NCI-H1436 (cell line): ENCODE results near the gene NCOA5.

Source experiments
- DNase-seq: peaks from one replicate; lab custom pipeline; 2025; lab: John Stamatoyannopoulos, UW

Gene NCOA5

DNA sequence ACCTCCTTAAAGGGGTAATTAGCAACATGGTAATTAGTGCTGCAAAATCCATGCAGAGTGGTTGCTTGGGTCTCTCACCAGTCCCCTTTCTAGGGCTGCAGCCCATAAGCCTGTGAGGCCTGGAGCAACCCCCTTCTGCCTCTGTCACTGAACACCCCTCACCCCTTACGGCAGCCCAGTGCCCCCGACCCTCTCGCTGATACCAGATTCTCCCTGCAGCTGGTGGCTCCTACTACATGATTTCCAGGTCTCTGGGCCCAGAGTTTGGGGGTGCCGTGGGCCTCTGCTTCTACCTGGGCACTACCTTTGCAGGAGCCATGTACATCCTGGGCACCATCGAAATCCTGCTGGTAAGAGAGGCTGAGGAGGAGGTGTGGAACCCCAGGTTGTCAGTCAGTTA lies 52.7 kb downstream of the NCOA5 start:
- DNase-seq, result no peak

GRCh38 chr20:46036370-46036769 lies 53.4 kb downstream of the NCOA5 start:
- no peak for DNase-seq

DNA sequence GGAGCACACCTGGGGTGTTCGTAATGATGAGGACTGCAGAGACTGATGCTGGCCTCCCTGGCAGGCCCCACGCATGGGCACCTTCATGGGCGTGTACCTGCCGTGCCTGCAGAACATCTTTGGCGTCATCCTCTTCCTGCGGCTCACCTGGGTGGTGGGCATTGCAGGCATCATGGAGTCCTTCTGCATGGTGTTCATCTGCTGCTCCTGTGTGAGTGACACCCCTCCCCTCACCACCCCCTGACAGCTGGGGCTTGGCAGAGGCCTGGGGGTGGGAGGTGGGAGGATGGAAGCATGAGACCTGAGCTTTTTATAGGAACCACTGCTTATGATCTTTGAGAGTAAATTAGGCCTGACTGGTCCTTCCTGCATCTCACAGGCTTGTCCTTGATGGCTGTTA lies 54.0 kb downstream of the NCOA5 start:
- no peak for DNase-seq

DNA sequence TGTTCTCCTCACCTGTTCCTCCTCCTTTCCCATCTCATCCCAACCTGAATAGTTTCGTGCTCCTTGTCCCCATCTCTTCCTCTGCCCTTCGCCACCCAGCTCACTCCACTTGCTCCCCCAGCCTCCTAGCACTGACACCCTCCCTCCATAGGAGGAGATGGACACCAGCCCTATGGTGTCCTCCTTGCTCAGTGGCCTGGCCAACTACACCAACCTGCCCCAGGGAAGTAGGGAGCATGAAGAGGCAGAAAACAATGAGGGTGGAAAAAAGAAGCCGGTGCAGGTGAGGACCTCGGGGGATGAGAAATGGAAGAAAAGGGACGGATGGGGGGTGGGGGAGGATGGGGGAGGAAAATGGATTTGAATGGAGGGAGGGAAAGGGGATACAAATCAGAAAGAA lies 54.5 kb downstream of the NCOA5 start:
- DNase-seq, result no peak

GRCh38 chr20:46034039-46034438 lies 55.7 kb downstream of the NCOA5 start:
- no peak for DNase-seq

- peak; percentile 88 for DNase-seq
Measured at GRCh38 chr20:46031701-46032254, 58.0 kb downstream of the NCOA5 start.

DNA sequence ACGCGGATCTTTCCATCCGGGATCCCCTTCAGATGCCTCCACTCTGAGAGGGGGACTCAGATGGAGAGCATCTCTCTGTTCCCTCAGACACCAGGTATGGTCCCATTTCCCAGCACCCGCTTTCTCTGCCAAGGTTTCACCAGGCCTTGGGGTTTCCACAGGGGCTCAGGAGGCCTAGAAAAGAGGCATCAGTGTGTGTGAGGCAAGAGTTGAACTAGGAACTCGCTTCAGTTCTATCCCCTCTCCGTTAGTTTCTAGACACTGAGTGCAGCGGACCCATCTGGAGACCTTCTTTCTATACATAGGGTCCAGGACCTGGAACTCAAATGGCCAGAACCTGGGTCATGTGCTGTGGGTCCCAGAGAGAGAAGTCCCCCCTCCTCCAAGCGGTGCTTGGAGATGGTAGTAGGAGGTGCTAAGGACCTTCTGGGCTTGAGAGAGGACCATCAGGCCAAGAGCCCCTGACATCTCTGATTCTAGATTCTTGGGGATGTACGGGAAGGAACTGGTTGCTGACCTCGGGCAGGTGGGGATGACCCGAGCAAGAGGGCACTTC lies 58.7 kb downstream of the NCOA5 start:
- DNase-seq, result no peak

DNA sequence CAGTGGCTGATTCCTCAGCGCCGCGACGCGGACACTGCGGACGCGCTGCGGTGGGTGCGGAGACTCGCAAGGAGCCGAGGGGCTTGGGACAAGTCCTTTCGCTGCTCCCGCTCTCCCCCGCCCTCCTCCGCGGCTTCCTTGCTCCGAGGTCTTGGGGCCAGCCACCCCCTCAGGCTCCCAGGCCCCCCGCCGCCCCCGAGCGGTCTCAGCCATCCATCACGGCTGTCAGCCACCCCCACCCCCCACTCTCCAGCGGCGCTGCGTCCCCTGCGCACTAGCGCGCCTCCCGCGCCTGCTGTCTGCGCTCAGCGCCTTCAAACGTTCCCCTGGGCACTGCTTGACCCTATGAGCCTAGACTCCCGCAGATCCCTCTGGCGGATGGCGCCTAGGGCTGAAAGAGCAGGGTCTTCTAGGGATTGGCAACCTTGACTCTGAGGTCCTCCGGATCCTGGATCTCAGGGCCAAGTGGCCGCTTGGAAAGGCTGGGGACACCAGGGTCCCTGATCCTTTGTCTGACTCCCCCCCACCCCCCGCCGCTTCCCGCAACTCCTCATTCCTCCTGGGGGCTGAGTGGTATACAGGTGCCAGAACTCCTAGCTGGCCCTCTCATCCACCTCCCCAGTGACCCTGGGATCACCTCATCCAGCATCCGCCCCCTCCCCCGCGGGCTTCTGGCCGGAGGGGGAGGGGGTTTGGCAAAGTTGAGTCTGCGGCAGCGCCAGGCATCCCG lies 59.3 kb downstream of the NCOA5 start:
- no peak for DNase-seq

- DNase-seq, result no peak
Measured at GRCh38 chr20:46028772-46029371, 60.9 kb downstream of the NCOA5 start, which contains the start of gene SLC12A5. SLC12A5 (plus strand) TSS chr20:46029215; CDS start chr20:46029345, 130 bp downstream.

DNA sequence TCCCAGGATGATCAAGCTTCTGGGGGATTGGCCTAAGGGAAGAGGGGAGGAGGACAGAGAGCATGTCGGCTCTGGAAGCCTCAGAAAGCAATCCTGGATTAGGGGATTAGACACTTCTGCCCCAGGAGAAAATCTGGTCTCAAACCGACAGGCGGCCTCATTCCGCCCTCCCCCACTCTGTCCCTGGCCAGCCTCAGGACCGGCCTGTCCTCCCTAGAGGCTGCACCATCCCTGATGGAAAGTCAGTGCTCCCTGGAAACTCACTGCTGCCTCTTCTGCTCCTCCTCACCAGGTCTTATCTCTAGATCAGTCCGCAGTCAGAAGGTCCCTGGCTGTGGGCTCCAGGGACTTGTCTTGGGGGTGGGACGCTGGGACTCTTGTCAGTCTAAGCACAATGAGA lies 61.7 kb downstream of the NCOA5 start:
- no peak for DNase-seq

GRCh38 chr20:46027245-46027853 lies 62.4 kb downstream of the NCOA5 start:
- DNase-seq, result no peak

DNA sequence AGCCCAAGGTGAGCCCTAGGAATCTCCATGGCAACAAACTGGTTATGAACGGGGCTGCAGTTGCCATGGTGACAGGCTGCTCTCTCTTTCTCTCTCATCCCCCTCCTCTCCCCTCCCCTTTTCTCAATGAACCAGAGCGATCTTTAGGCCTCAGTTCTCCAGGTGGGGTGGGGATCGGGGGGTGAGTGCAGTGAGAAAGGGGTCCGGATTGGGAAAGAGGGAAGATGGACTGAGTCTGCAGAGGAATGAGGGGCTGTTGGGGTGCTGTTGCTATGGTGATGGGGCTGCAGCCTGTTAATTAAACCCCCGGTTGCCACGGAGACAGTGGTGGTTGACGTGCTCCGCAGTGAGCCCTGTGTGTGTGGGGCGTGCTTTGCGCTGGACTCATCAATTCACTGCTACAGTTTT lies 64.4 kb downstream of the NCOA5 start:
- DNase-seq, result no peak

- no peak for DNase-seq
Measured at GRCh38 chr20:46023999-46024398, 65.8 kb downstream of the NCOA5 start.

DNA sequence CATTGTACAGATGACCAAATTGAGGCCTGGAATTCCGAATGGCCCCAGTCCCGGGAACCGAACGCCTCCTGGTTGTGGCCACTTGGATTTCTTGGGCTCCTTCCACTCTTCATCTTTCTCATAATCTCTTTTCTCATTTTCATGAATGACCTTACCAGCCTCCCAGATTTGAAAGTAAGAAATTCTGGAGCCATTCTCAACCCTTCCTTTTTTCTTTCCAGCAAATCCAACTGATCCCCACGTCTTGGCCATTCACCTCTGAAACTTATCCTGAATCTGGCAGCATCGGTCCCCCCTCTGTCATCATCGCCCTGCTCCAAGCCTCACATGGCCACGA lies 66.6 kb downstream of the NCOA5 start:
- no peak for DNase-seq

- peak; percentile 51 for DNase-seq
Measured at GRCh38 chr20:46022411-46023147, 67.2 kb downstream of the NCOA5 start.

DNA sequence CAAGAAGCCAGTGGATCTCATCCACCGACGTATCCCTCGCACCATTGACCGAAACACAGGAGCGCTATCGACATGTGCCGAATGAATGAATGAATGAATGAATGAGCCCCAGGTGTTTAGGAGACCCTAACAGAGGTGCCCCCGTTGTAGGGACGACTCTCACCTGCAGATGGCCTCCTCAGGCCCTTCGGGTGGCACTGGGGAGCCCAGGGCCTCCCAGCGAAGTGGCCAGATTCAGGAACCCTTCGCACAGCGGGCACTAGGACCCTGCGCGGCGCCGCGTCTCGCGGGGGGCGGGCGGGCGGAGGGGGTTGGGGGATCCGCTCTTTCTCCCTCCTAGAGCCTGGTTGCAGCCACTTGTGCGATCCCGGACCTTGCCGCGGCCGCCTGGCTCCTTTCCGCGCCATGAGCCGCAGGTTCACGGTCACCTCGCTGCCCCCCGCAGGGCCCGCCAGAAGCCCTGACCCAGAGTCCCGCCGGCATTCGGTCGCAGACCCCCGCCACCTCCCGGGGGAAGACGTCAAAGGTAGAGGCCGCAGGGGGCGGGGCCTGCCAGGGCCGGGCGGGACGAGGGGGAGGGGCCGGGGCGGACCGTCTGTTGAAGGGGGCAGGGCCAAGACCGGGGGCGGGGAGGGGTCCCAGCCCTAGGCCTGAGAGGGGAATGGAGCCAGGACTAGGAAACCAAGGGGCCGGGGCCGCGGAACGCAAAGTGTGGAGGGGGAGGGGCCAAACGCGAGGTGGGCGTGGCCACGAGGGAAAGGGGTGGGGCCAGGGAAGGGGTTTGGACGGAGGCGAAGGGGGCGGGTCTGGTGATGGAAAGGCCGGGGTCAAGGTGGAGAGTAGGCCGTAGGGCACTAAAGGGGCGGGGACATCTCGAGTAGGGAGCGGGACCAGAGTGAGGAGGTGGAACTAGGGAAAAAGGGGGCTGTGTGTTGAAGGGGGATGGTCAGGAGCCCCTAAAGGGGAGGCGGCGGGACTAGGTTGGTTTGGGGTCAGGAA lies 68.1 kb downstream of the NCOA5 start:
- peak; percentile 83 for DNase-seq

GRCh38 chr20:46020555-46020954 lies 69.2 kb downstream of the NCOA5 start:
- DNase-seq, result no peak

DNA sequence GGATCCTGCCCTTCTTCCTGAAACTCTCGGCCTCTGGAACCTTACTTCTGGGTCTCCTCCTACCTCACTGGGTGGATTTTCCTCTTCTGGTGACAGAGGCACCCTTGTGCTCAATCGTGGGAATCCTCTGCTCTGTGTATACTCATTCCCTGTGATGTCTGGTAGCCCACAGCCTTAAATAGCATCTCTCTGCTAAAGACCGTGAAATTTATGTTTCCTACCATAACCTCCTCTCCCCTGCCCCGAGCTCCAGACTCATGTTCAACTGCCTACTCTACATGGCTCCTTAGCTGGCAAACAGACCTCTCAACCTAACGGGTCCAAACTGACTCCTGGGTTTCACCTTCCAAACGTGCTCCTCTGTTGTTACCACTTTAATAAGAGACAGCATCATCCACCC lies 71.2 kb downstream of the NCOA5 start:
- no peak for DNase-seq

DNA sequence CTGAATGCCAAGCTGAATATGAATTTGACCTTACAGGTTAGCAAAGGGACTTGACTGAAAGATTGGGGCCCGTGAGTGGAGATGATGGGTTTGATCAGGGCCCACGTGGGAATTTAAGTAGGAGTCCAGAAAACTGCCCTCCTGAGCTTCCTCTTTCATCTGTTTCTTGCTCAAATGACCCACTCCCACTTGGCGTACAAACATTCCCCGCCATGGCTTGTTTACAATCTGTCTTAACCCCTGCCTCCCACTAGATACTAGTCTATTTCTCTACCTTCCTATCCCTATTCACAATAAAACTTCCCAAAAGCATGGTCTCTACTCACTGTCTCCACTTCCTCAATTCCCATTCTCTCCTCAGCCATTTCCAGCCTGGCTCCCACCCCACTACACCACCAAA lies 71.7 kb downstream of the NCOA5 start:
- DNase-seq, result no peak

GRCh38 chr20:46017272-46017671 lies 72.5 kb downstream of the NCOA5 start:
- DNase-seq, result no peak
